ENCODE data around the gene NCF4.

- TF ChIP-seq EZH2 (optimal IDR thresholded peaks at IDR 0.05; ENCODE audit: low read depth, low read length) (no peak), CTCF (IDR thresholded peaks at IDR 0.05; ENCODE audit: low read length) (no peak), EZH2phosphoT487 (IDR thresholded peaks at IDR 0.05; ENCODE audit: low read length) (no peak)
Measured at GRCh38 chr22:36911887-36912661, 51.3 kb downstream of the NCF4 start.

Data from MM.1S (cell line).